Calu3 (cell line): ENCODE measurements around the gene CNNM2. TPM values are rescaled to one million over a fixed set of nuclear protein-coding genes. Genes with fewer than 3 reads are reported as not detected.

Source experiments
- Bru-seq: library from RNA; stranded (reverse); fragments of 400-500 nt; gene quantifications from one replicate; lab custom pipeline; 2021; lab: Mats Ljungman, UMichigan
- BruChase-seq, 2 experiments: library from RNA; stranded (reverse); fragments of 400-500 nt; gene quantifications; one replicate each; lab custom pipeline; 2021; lab: Mats Ljungman, UMichigan
- BruUV-seq: library from RNA; stranded (reverse); fragments of 400-500 nt; replicated peaks from 2 replicates; lab custom pipeline; 2021; lab: Mats Ljungman, UMichigan
- CTCF ChIA-PET: fragments of 300-600 bp; sonication (Branson Sonifier 250); formaldehyde crosslinking; loops from one replicate; lab custom pipeline; 2022; ENCODE audit warnings: antibody characterized with exemption; lab: Charles Lee
- DNase-seq: peaks from one replicate; pipeline ENCODE4 v3.0.0; 2022
- H3K27ac Mint-ChIP-seq: one replicate; pipeline ENCODE4 v1.8.0; 2022; ENCODE audit warnings: mixed read lengths; ENCODE audit not compliant: unreplicated experiment
- H3K27me3 Mint-ChIP-seq: one replicate; pipeline ENCODE4 v1.8.0; 2022; ENCODE audit warnings: mixed read lengths; ENCODE audit not compliant: unreplicated experiment
- H3K36me3 Mint-ChIP-seq: one replicate; pipeline ENCODE4 v1.8.0; 2022; ENCODE audit warnings: mild to moderate bottlenecking, moderate library complexity, mixed read lengths; ENCODE audit not compliant: insufficient read depth, unreplicated experiment
- H3K4me1 Mint-ChIP-seq: one replicate; pipeline ENCODE4 v1.8.0; 2022; ENCODE audit warnings: mild to moderate bottlenecking, low read depth, mixed read lengths; ENCODE audit not compliant: unreplicated experiment
- H3K4me3 Mint-ChIP-seq: one replicate; pipeline ENCODE4 v1.8.0; 2022; ENCODE audit warnings: mild to moderate bottlenecking, low read depth, moderate library complexity, mixed read lengths; ENCODE audit not compliant: unreplicated experiment
- H3K9me3 Mint-ChIP-seq: one replicate; pipeline ENCODE4 v1.8.0; 2022; ENCODE audit warnings: low read depth, mixed read lengths; ENCODE audit not compliant: unreplicated experiment
- CTCF ChIP-seq: fragments of 200-600 bp; IDR thresholded peaks from one replicate; pipeline ENCODE4 v1.8.0; 2022; ENCODE audit warnings: antibody characterized with exemption; ENCODE audit not compliant: unreplicated experiment
- intact Hi-C: fragments of 100-400 bp; cut with micrococcal nuclease; formaldehyde crosslinking; loops from one replicate; pipeline ENCODE4 v1.10.0; 2022; ENCODE audit not compliant: unreplicated experiment
- long read RNA-seq: library from polyadenylated mRNA; stranded (forward); transcript quantifications from one replicate; pipeline ENCODE4 v2.0.0, GENCODE V29; 2022
- total RNA-seq: library from RNA; stranded (reverse); gene quantifications from 2 replicates; pipeline ENCODE4 v1.2.3, GENCODE V29; 2022

CNNM2 gene
- total RNA-seq (3.2 and 4.2 TPM in 2 replicates), Bru-seq, nascent RNA (percentile 41 among the genes with signal in this experiment), BruChase-seq, experiment 1, labeled RNA remaining after a 6-hour chase (percentile 40 among the genes with signal in this experiment), BruChase-seq, experiment 2, labeled RNA remaining after a 2-hour chase (percentile 40 among the genes with signal in this experiment)
- long read RNA-seq, partial matches to known transcripts: 0 of 4 reads
- long read RNA-seq, other reads (novel, unspliced or antisense): 3 of 4 reads

DNA sequence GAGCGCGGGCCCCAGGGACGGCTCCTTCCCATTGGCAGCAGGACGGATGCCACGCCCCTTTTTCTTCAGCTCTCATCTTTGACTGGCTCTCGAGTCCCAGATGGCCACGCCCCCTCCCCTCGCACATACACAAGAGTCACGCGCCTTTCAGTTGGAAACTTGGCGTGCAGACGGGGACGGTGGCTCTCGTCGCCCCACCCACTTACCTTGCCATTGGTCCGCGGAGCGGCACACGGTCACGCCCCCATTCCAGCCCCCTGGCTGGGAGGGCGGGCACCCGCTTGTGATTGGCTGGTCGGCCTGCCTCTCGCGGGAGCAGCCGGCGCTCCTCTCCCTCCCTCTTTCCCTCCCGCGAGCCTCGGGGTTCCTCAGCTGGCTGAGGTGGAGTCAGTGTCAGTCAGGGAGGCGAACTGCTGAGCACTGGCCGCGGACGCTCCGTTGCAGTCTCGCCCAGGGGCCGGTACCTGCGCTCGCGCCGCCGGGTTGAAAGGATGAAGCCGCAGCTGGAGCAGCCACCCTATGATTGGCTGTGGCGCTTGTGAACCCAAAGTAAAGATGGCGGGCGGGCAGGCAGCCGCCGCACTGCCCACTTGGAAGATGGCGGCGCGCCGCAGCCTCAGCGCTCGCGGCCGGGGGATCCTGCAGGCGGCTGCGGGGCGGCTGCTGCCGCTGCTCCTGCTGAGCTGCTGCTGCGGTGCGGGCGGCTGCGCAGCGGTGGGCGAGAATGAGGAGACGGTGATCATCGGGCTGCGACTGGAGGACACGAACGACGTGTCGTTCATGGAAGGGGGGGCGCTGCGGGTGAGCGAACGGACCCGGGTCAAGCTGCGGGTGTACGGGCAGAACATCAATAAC lies at the start of gene CNNM2:
Gene CNNM2 (plus strand): TSS at position 333 of the 855 bp plus-strand sequence. CDS start 187 bp downstream, at position 520.
- intact Hi-C loops: loop anchor here (1.0 to 10.0 kb wide), 3 partner anchors 151 to 326 kb away; no protein-coding TSS in a partner anchor
- H3K9me3 Mint-ChIP-seq: no peaks in the 10 kb centered on the region
- peak; percentile 97 for DNase-seq
- H3K4me3 Mint-ChIP-seq: peak within 1 kb of the TSS; percentile 98
- peaks cover 27% of the 10 kb centered on the region for H3K36me3 Mint-ChIP-seq
- CTCF ChIA-PET: interaction anchor here (0.5 to 2.1 kb wide), 11 partner anchors 16 to 415 kb away, joined by 3 to 15 read pairs (median 3); no protein-coding TSS in a partner anchor
- BruUV-seq: no TSS peak
- H3K27ac Mint-ChIP-seq: peak within 1 kb of the TSS; percentile 70
- no peaks in the 10 kb centered on the region for H3K27me3 Mint-ChIP-seq
- no peak for TF ChIP-seq CTCF
- H3K4me1 Mint-ChIP-seq: peaks cover 26% of the 10 kb centered on the region

- Mint-ChIP-seq H3K27ac (no peak overlapping the region), H3K4me3 (peak overlapping the region; percentile 60), H3K4me1 (no peaks in the 10 kb centered on the region), H3K9me3 (no peaks in the 10 kb centered on the region), H3K27me3 (no peaks in the 10 kb centered on the region), H3K36me3 (peaks cover 12% of the 10 kb centered on the region)
- TF ChIP-seq CTCF: no peak
- no TSS peak for BruUV-seq
- CTCF ChIA-PET: interaction anchor here (0.7 kb wide), 1 partner anchor 16 kb away, joined by 3 read pairs; no protein-coding TSS in a partner anchor
- intact Hi-C loops: no loop called here
- no peak for DNase-seq
Observed at GRCh38 chr10:102868911-102869257, 49.2 kb upstream of the CNNM2 start.

- TF ChIP-seq CTCF: no peak
- no peaks in the 10 kb centered on the region for H3K27me3 Mint-ChIP-seq
- peak within 1 kb of the TSS; percentile 60 for H3K4me3 Mint-ChIP-seq
- BruUV-seq: no TSS peak
- no peak within 1 kb of the TSS for H3K27ac Mint-ChIP-seq
- no peaks in the 10 kb centered on the region for H3K9me3 Mint-ChIP-seq
- DNase-seq: peak; percentile 29
- intact Hi-C loops: no loop called here
- CTCF ChIA-PET: interaction anchor here (0.6 to 0.7 kb wide), 2 partner anchors 17 to 1381 kb away, joined by 3 read pairs; no protein-coding TSS in a partner anchor
- peaks cover 12% of the 10 kb centered on the region for H3K36me3 Mint-ChIP-seq
- no peaks in the 10 kb centered on the region for H3K4me1 Mint-ChIP-seq
Observed at GRCh38 chr10:102869258-102870198, 48.6 kb upstream of the CNNM2 start, which contains the start of gene AS3MT. Gene AS3MT (plus strand): TSS chr10:102869470. CDS start chr10:102869593, 123 bp downstream.
